GM12873 (cell line): ENCODE results near the gene SLC25A38.

Source experiments
- CTCF ChIP-seq: IDR thresholded peaks from 2 replicates; pipeline ENCODE4 v1.5.1; 2012; ENCODE audit warnings: low read depth, mild to moderate bottlenecking, moderate library complexity, low read length, control low read depth; ENCODE audit not compliant: insufficient read depth; ENCODE audit errors: missing control alignments

The SLC25A38 gene

GRCh38 chr3:39426312-39426711 lies 43.1 kb downstream of the SLC25A38 start:
- TF ChIP-seq CTCF: no peak

DNA sequence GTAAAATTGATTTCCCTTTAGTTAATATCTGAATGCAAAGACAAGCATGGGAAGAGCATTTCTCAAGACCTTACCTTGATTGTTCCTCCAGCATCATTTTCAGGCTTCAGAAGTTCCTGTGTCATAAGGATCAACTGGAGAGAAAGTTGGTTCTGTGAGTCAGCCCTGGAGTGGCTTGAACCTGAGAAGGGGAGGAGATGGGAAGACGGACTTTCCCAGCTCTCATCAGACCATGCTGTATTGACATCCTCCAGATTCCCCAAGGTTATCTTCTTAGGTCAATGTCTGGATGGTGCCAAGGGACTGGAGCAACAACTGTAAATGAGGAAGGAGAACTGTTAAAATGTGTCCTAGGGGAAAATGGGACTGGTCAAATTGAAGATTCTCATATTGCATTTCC lies 44.3 kb downstream of the SLC25A38 start:
- TF ChIP-seq CTCF: no peak

DNA sequence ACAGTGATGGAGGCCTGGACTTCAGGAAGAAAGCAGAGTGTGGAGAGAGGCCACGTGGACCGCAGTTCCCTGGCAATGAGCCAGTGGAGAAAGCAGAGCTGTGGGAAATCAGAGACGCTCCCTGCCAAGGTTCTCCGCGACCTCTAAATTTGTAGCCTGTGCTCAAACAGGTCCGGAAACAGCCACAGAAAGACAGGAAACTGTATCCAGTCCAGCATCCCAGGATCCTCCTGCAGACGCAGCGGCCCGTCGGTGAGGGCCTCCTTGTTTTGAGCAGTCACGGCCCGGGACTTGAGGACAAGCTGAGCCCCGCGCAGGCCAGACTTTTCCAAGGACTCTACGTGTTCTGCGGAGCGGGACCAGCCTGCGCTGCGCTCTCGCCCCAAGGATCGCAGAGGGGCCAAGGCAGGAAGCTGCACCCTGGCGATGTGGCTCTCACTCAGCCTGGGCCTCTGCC lies 45.6 kb downstream of the SLC25A38 start:
- TF ChIP-seq CTCF: no peak

DNA sequence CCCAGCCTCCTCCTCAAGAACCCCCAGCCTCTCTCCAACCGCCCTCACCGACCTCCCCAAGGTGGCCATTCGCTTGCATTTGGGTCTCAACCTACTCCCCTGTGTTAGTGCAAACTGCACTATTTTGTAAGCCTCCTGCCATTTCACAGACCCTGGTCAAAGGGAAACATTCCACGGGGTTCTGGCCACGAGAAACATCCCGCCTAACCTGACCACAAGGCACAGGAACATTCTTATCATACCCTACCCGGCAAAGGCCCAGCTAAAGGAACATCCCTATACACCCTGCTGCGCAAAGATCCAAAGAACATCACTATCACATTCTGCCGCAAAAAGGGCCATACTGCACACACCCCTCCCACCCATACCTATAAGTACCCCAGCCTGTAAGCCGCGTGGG lies 46.3 kb downstream of the SLC25A38 start:
- TF ChIP-seq CTCF: no peak

DNA sequence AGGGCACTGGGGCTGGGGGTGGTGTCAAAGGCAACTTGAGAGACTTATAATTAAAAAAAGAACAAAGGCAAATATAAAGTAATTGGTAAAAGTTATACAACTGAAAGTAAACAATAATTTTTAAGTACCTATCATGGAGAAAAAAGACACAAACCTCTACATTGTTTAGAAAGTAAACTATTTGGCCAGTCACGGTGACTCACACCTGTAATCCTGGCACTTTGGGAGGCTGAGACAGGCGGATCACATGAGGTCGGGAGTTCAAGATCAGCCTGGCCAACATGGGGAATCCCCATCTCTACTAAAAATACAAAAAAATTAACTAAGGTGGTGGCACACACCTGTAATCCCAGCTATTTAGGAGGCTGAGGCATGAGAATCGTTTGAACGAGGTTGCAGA lies 49.2 kb downstream of the SLC25A38 start:
- TF ChIP-seq CTCF: no peak

GRCh38 chr3:39433642-39434041 lies 50.5 kb downstream of the SLC25A38 start:
- TF ChIP-seq CTCF: no peak

- TF ChIP-seq CTCF: no peak
Observed at GRCh38 chr3:39434574-39434973, 51.4 kb downstream of the SLC25A38 start.
